Measurements from ENCODE around the gene ZFYVE9.

The ZFYVE9 gene

GRCh38 chr1:52111492-52111891 lies 30.4 kb upstream of the ZFYVE9 start:
- CTCF ChIA-PET = no interaction called here
- no peak for DNase-seq (ENCODE audit: extremely low spot score)
- TF ChIP-seq FOXM1 (IDR thresholded peaks at IDR 0.05; ENCODE audit: borderline replicate concordance) = no peak
- TF ChIP-seq FOXA1 (IDR thresholded peaks at IDR 0.05) = no peak
- TF ChIP-seq SP1 (IDR thresholded peaks at IDR 0.05) = no peak
- TF ChIP-seq FOXK2 (IDR thresholded peaks at IDR 0.05) = no peak
- POLR2A ChIA-PET = interaction anchor here (0.7 kb wide), 1 partner anchor 14 kb away, joined by 3 read pairs; no protein-coding TSS in a partner anchor

DNA sequence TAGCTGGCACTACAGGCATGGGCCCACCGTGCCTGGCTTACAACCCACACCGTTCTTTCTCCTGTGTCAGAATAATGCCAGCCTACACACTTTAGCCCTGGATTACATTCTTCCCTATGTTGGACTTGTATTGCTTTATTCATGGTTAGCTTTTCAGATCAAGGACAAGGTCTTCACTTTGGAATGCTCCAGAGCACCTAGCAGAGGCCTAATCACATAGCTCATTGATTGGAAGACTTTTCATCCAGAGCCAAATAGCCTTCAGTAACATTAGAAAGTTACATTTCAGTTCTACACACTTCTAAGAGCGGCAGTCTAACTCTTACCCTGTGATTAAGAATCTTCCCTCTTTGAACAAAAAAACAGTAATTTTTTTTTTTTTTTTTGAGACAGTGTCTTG lies 29.4 kb upstream of the ZFYVE9 start:
- TF ChIP-seq SUZ12 (IDR thresholded peaks at IDR 0.05) (no peak), ARNT (IDR thresholded peaks at IDR 0.05) (no peak), NFRKB (IDR thresholded peaks at IDR 0.05) (no peak), FOXA1 (IDR thresholded peaks at IDR 0.05) (no peak), BHLHE40 (IDR thresholded peaks at IDR 0.05; ENCODE audit: borderline replicate concordance) (no peak), FOXM1 (IDR thresholded peaks at IDR 0.05; ENCODE audit: borderline replicate concordance) (no peak), LEF1 (IDR thresholded peaks at IDR 0.05; ENCODE audit: borderline replicate concordance) (no peak), FOXK2 (IDR thresholded peaks at IDR 0.05) (no peak), ZNF384 (IDR thresholded peaks at IDR 0.05) (no peak)
- no peak for DNase-seq (ENCODE audit: extremely low spot score)
- CTCF ChIA-PET = interaction anchor here (0.5 to 0.6 kb wide), 4 partner anchors 9 to 254 kb away, joined by 3 to 6 read pairs (median 3); partner anchors contain the start of gene CC2D1B
- POLR2A ChIA-PET = no interaction called here

- ChIA-PET CTCF (no interaction called here), POLR2A (no interaction called here)
Measured at GRCh38 chr1:52119301-52120079, 22.4 kb upstream of the ZFYVE9 start.

GRCh38 chr1:52122384-52122783 lies 19.5 kb upstream of the ZFYVE9 start:
- ChIA-PET CTCF (no interaction called here), POLR2A (no interaction called here)
- TF ChIP-seq CTBP1 (IDR thresholded peaks at IDR 0.05; ENCODE audit: borderline replicate concordance) (no peak), BHLHE40 (IDR thresholded peaks at IDR 0.05; ENCODE audit: borderline replicate concordance) (no peak), L3MBTL2 (conservative IDR thresholded peaks at IDR 0.05) (no peak), FOXA1 (IDR thresholded peaks at IDR 0.05) (no peak), TARDBP (IDR thresholded peaks at IDR 0.05) (no peak), SP1 (IDR thresholded peaks at IDR 0.05) (no peak), ELF4 (IDR thresholded peaks at IDR 0.05) (no peak), SUZ12 (IDR thresholded peaks at IDR 0.05) (no peak), LEF1 (IDR thresholded peaks at IDR 0.05; ENCODE audit: borderline replicate concordance) (no peak), NFRKB (IDR thresholded peaks at IDR 0.05) (no peak), HDGF (IDR thresholded peaks at IDR 0.05; ENCODE audit: borderline replicate concordance) (no peak)
- TF ChIP-seq, protein P1, sequence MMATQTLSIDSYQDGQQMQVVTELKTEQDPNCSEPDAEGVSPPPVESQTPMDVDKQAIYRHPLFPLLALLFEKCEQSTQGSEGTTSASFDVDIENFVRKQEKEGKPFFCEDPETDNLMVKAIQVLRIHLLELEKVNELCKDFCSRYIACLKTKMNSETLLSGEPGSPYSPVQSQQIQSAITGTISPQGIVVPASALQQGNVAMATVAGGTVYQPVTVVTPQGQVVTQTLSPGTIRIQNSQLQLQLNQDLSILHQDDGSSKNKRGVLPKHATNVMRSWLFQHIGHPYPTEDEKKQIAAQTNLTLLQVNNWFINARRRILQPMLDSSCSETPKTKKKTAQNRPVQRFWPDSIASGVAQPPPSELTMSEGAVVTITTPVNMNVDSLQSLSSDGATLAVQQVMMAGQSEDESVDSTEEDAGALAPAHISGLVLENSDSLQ (IDR thresholded peaks at IDR 0.05) = no peak
- no peak for DNase-seq (ENCODE audit: extremely low spot score)

More at GRCh38 chr1:52119301-52120079, 22.4 kb upstream of the ZFYVE9 start:
- TF ChIP-seq, protein P1 (IDR thresholded peaks at IDR 0.05) = no peak
- TF ChIP-seq NFRKB (IDR thresholded peaks at IDR 0.05) (no peak), LEF1 (IDR thresholded peaks at IDR 0.05; ENCODE audit: borderline replicate concordance) (no peak), SUZ12 (IDR thresholded peaks at IDR 0.05) (no peak), FOXM1 (IDR thresholded peaks at IDR 0.05; ENCODE audit: borderline replicate concordance) (no peak), TARDBP (IDR thresholded peaks at IDR 0.05) (no peak), BHLHE40 (IDR thresholded peaks at IDR 0.05; ENCODE audit: borderline replicate concordance) (no peak), ARNT (IDR thresholded peaks at IDR 0.05) (no peak), SP1 (IDR thresholded peaks at IDR 0.05) (no peak), FOXK2 (IDR thresholded peaks at IDR 0.05) (no peak), L3MBTL2 (conservative IDR thresholded peaks at IDR 0.05) (no peak), CTBP1 (IDR thresholded peaks at IDR 0.05; ENCODE audit: borderline replicate concordance) (no peak), ZNF384 (IDR thresholded peaks at IDR 0.05) (no peak), FOXA1 (IDR thresholded peaks at IDR 0.05) (no peak), ELF4 (IDR thresholded peaks at IDR 0.05) (no peak), HDGF (IDR thresholded peaks at IDR 0.05; ENCODE audit: borderline replicate concordance) (no peak)
- DNase-seq (ENCODE audit: extremely low spot score) = no peak

DNA sequence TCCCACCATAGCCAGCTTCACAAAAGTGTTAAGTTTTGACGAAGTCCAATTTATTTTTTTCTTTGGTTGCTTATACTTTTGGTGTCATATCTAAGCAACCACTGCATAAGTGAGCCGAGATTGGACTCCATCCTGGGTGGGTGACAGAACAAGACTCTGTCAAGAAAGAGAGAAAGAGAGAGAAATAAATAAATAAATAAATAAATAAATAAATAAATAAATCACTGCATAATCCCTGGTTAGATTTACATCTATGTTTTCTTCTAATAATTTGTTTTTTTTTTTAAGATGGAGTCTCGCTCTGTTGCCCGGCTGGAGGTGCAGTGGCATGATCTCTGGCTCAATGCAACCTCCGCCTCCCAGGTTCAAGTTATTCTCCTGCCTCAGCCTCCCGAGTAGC lies 18.3 kb upstream of the ZFYVE9 start:
- DNase-seq (ENCODE audit: extremely low spot score) = no peak
- TF ChIP-seq FOXK2 (IDR thresholded peaks at IDR 0.05) (no peak), NFRKB (IDR thresholded peaks at IDR 0.05) (no peak), LEF1 (IDR thresholded peaks at IDR 0.05; ENCODE audit: borderline replicate concordance) (no peak), SP1 (IDR thresholded peaks at IDR 0.05) (no peak)
- TF ChIP-seq, protein P1 (IDR thresholded peaks at IDR 0.05) = no peak
- ChIA-PET CTCF (interaction anchor here (0.7 kb wide), 1 partner anchor 200 kb away, joined by 4 read pairs; no protein-coding TSS in a partner anchor), POLR2A (no interaction called here)

DNA sequence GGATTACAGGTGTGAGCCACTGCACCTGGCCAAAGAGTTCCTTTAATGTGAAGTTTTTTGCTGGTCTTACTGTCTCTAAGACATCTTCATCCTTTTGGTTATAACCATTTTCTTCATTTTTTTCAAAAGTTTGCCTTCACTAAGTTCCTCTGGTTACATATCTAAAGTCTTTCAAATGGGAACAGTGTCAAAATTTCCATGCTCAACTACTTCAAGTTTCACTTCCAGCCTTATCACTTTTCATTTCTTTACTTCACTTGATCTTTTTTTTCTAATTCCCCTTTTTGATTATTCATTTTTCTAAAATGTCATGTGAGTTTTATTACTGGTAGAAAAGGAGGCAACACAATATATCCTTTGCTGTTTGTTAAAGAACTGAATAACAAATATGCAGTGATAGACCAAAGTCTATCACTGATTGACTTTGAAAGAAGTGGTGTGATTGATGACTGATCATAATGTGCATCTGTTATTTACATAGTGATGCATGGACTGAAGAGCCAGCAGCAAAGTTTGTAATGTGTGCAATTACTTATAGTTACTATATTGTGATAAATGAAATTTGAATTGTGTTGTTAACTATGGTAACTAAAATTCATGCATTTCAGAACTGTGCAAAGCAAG lies 16.0 kb upstream of the ZFYVE9 start:
- CTCF ChIA-PET = interaction anchor here (2.0 to 2.6 kb wide), 2 partner anchors 14 to 170 kb away, joined by 5 to 15 read pairs; no protein-coding TSS in a partner anchor
- POLR2A ChIA-PET = no interaction called here
- DNase-seq (ENCODE audit: extremely low spot score) = no peak
- TF ChIP-seq FOXM1 (IDR thresholded peaks at IDR 0.05; ENCODE audit: borderline replicate concordance) (no peak), FOXK2 (IDR thresholded peaks at IDR 0.05) (no peak), ELF4 (IDR thresholded peaks at IDR 0.05) (no peak)
